Body of pancreas (tissue), 4 donors: ENCODE results near the gene UBE2L5. TPM values are rescaled to one million over a fixed set of nuclear protein-coding genes. Genes with fewer than 3 reads are reported as not detected.

Experiments
- ATAC-seq: fragments of 150-250 bp; one replicate; pipeline ENCODE4 v1.9.1; 2016
- DNase-seq, 4 donors: peaks; one replicate each; pipeline ENCODE4 v3.0.0-alpha.2; 2019
- H3K27ac ChIP-seq, 4 donors: fragments of 200-600 bp; sonication (generic); 1 replicate in 3 of 4; 2 replicates in 1 of 4; pipeline versions ENCODE4 v1.5.1 to v1.6.1; 2016 to 2019; ENCODE audit warnings: mild to moderate bottlenecking in 1 of 4, mixed read lengths in 1 of 4, moderate library complexity in 1 of 4
- H3K27me3 ChIP-seq, 2 donors: fragments of 200-600 bp; sonication (generic); one replicate each; pipeline ENCODE4 v1.6.0; 2016; ENCODE audit warnings: mild to moderate bottlenecking in 1 of 2
- H3K36me3 ChIP-seq, 2 donors: fragments of 200-600 bp; sonication (generic); replicated peaks in 1 of 2; 2 replicates each; pipeline ENCODE4 v1.5.1; 2016; ENCODE audit warnings: low read depth in 2 of 2; ENCODE audit not compliant: insufficient read depth in 1 of 2
- H3K4me1 ChIP-seq: fragments of 200-600 bp; sonication (generic); one replicate; pipeline ENCODE4 v1.6.0; 2016
- H3K4me3 ChIP-seq, 2 donors: fragments of 200-600 bp; sonication (generic); 1 replicate in 1 of 2; 2 replicates in 1 of 2; pipeline ENCODE4 v1.5.1; 2016 to 2019
- H3K9me3 ChIP-seq, 3 donors: fragments of 200-600 bp; sonication (generic); 1 replicate in 2 of 3; 2 replicates in 1 of 3; pipeline ENCODE4 v1.5.1; 2016
- POLR2A ChIP-seq, 3 donors: fragments of 450-650 bp; IDR thresholded peaks; one replicate each; pipeline ENCODE4 v1.6.1; 2016; ENCODE audit warnings: antibody characterized with exemption in 3 of 3, mild to moderate bottlenecking in 2 of 3
- WGBS, 2 donors: methylation state at CpG; one replicate each; pipeline ENCODE4 v1.1.5; 2017; 5-methylcytosine and 5-hydroxymethylcytosine counted together
- intact Hi-C: fragments of 100-400 bp; cut with DNase I; formaldehyde crosslinking; loops from one replicate; pipeline ENCODE4 v1.15.1; 2023
- total RNA-seq, 2 donors: library from RNA; depleted of rRNA; stranded (reverse); fragments of >200 nt; gene quantifications; one replicate each; pipeline ENCODE4 v1.1.0, GENCODE V29; 2016
- TF ChIP-seq, protein P1 (sequence below), 7 experiments: fragments of 450-650 bp in 4 of 7; fragments of 200-600 bp in 3 of 7; sonication (generic) in 3 of 7; IDR thresholded peaks; one replicate each; pipeline ENCODE4 v1.5.1; 2016 to 2019; ENCODE audit warnings: antibody characterized with exemption in 7 of 7

UBE2L5 gene
- total RNA-seq, 2 donors from 2014 or later = not detected

DNA sequence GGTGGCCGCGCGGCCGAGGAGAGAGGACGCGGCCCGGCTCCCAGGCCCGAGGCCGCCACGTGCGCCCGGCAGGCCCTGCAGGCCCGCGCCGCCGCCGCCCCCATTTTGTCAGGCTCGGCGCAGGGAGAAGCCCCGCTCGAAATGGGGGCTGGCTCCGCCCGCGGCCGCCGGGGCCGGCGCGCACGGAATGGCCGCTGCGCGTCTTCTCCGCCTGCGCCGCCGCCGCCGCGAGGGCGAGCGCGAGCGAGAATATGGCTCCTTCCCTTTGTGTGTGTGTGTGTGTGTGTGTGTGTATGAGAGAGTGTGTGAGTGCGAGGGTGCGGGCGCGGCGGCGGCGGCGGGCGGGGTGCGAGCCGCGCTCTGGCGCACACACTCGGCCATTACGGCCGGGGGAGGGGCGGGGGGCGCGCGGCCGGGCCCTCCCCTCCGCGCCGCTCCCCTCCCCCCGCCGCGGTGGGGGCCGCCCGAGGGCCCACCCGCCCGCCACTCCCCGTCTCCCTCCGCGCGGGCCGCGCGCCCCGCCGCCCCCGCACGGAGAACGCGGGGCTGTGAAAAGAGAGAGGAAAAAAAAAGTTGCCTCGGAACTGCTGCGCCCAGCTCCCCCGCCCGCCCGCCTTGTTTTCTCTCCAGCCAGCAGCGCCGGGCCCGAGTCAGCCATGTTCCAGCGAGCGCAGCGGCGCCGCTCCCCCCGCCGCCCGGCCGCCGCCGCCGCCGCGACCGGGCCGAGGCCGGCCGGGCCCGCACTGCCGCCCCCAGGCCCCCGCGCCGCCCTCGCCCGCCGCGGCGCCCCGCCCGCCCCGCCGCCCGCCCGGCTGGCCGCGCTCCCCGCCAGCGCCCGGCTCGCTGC, 42.4 kb downstream of the UBE2L5 start:
- peak overlapping the region; percentile 97 to 99 (median 98) for H3K27ac ChIP-seq
- TF ChIP-seq POLR2A (IDR thresholded peaks at IDR 0.05) = peak; percentile 42 to 72 (median 58)
- TF ChIP-seq, protein P1, sequence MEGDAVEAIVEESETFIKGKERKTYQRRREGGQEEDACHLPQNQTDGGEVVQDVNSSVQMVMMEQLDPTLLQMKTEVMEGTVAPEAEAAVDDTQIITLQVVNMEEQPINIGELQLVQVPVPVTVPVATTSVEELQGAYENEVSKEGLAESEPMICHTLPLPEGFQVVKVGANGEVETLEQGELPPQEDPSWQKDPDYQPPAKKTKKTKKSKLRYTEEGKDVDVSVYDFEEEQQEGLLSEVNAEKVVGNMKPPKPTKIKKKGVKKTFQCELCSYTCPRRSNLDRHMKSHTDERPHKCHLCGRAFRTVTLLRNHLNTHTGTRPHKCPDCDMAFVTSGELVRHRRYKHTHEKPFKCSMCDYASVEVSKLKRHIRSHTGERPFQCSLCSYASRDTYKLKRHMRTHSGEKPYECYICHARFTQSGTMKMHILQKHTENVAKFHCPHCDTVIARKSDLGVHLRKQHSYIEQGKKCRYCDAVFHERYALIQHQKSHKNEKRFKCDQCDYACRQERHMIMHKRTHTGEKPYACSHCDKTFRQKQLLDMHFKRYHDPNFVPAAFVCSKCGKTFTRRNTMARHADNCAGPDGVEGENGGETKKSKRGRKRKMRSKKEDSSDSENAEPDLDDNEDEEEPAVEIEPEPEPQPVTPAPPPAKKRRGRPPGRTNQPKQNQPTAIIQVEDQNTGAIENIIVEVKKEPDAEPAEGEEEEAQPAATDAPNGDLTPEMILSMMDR (IDR thresholded peaks at IDR 0.05) = no peak
- intact Hi-C loops = loop anchor here (10.0 kb wide), 1 partner anchor 150 kb away; the partner anchor contains the start of gene USPL1
- WGBS, 2 donors = 0% methylated on average over 29 of the region's 136 CpGs; no CpG with 5 or more reads in 1 of the 2 donors
- peak overlapping the region in 1 of 2 donors; percentile 22 for H3K4me3 ChIP-seq
- H3K36me3 ChIP-seq = peaks cover 0 to 3% of the 10 kb centered on the region in 2 donors
- no peaks in the 10 kb centered on the region for H3K9me3 ChIP-seq
- peak; percentile 67 for ATAC-seq
- peaks cover 23% of the 10 kb centered on the region for H3K4me1 ChIP-seq
- H3K27me3 ChIP-seq = no peaks in the 10 kb centered on the region
- DNase-seq = peak; percentile 73 to 81 (median 74)

DNA sequence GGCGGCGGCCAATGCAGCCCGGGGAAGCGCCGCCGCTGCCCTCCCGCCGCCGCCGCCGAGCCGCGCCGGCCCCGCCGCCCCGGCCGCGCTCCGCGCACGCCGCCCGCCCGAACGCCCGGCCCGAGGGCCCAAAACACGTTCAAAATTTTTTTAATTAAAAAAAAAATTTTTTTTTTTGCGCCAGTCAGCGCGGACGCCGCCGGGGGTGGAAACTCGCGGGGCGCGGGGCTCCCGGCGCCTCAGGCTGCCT, 43.0 kb downstream of the UBE2L5 start:
- intact Hi-C loops = loop anchor here (10.0 kb wide), 1 partner anchor 150 kb away; the partner anchor contains the start of gene USPL1
- H3K27ac ChIP-seq = peak overlapping the region; percentile 98 to 100 (median 99)
- H3K36me3 ChIP-seq = peaks cover 0 to 3% of the 10 kb centered on the region in 2 donors
- ATAC-seq = no peak
- peak overlapping the region; percentile 66 to 80 for H3K4me3 ChIP-seq
- no peak for TF ChIP-seq POLR2A (IDR thresholded peaks at IDR 0.05)
- TF ChIP-seq, protein P1 (IDR thresholded peaks at IDR 0.05) = no peak
- no peaks in the 10 kb centered on the region for H3K27me3 ChIP-seq
- DNase-seq = no peak
- WGBS, 2 donors = 0 to 1% methylated on average over 9 to 31 of the region's 41 CpGs
- H3K9me3 ChIP-seq = no peaks in the 10 kb centered on the region
- peaks cover 23% of the 10 kb centered on the region for H3K4me1 ChIP-seq

DNA sequence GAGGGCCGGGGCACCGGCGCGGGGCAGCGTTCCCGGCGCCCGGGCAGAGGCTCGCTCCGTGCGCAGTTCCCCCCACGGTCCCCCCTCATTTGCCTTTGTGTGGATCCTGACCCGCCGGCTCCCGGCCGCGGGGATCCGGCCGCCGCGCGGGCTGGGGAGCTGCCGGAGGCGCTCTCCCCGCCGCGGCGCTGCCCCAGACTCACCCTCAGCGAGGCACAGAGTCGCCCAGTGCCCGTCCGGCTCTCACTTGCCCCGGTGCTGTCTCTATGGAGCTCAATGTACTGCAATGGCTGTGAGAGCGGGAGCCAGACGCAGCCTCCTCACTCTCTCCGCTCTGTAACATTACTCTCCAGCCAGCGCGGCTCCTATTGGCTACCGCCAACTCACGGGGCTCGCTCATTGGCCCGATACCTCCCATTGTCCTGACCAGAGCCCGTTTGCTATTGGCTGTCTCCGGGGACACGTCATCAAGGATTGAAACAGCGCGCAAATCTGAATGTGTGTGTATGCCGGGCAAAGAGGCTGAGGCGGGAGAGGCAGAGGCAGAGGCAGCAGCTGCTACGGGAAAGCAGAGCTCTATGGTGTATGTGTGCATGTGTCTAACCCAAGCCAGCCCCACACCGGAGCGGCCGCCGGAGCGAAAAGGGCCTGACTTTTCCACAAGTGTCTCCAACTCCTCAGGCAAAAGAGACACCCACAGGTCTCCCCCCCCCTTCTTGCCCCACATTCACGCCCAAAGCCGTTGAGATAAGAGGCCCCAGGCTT, 43.5 kb downstream of the UBE2L5 start, which contains the start of gene HMGB1:
Gene HMGB1 (minus strand): TSS at position 344 of the 765 bp plus-strand sequence. CDS start 2,256 bp downstream, outside the sequence.
- peak; percentile 98 to 99 (median 99) for TF ChIP-seq POLR2A (IDR thresholded peaks at IDR 0.05)
- TF ChIP-seq, protein P1 (IDR thresholded peaks at IDR 0.05) = peak in 1 of 7 experiments; percentile 12
- H3K4me1 ChIP-seq = peaks cover 23% of the 10 kb centered on the region
- peak within 1 kb of the TSS; percentile 98 to 100 (median 100) for H3K27ac ChIP-seq
- peaks cover 0 to 3% of the 10 kb centered on the region in 2 donors for H3K36me3 ChIP-seq
- peak; percentile 97 to 99 (median 99) for DNase-seq
- WGBS, 2 donors = 0 to 1% methylated on average over 19 to 56 of the region's 57 CpGs
- peak within 1 kb of the TSS; percentile 66 to 80 for H3K4me3 ChIP-seq
- H3K27me3 ChIP-seq = no peaks in the 10 kb centered on the region
- ATAC-seq = peak; percentile 93
- intact Hi-C loops = loop anchor here (10.0 kb wide), 1 partner anchor 149 kb away; the partner anchor contains the start of gene USPL1
- no peaks in the 10 kb centered on the region for H3K9me3 ChIP-seq

DNA sequence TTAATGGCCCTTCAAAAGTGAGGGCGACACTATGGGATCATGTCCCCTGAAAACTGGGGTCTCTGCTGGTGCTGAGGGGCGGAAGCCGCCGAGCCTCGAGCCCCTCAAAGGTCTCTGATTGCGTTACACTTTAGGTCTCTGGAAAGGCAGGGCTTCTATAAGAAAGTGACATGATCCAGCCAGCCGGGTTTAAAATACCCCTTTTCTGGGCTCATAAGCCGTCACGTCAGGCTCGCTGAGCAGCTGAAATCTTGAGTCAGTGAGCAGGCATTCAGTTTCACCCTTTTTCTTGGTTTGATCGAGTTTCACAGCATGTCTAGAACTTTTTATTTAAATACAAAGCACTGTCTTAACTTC, 44.0 kb downstream of the UBE2L5 start:
- no peak overlapping the region for H3K4me3 ChIP-seq
- peak overlapping the region in 2 of 4 donors; percentile 100 for H3K27ac ChIP-seq
- no peaks in the 10 kb centered on the region for H3K27me3 ChIP-seq
- H3K4me1 ChIP-seq = peaks cover 23% of the 10 kb centered on the region
- ATAC-seq (no peak), DNase-seq (no peak)
- peaks cover 0 to 3% of the 10 kb centered on the region in 2 donors for H3K36me3 ChIP-seq
- TF ChIP-seq POLR2A (IDR thresholded peaks at IDR 0.05) = no peak
- TF ChIP-seq, protein P1 (IDR thresholded peaks at IDR 0.05) = no peak
- intact Hi-C loops = loop anchor here (10.0 kb wide), 1 partner anchor 148 kb away; the partner anchor contains the start of gene USPL1
- 9% methylated on average over 8 to 11 of the region's 11 CpGs for WGBS, 2 donors
- no peaks in the 10 kb centered on the region for H3K9me3 ChIP-seq
